Keratinocyte (primary cell): ENCODE data around the gene CASK.

Experiments used
- EZH2 ChIP-seq: IDR thresholded peaks from one replicate; pipeline ENCODE4 v1.6.1; 2012; ENCODE audit warnings: inconsistent platforms, mild to moderate bottlenecking, low read length, moderate library complexity
- TF ChIP-seq, protein P1 (sequence below), 3 experiments: IDR thresholded peaks in 1 of 3; conservative IDR thresholded peaks in 1 of 3; optimal IDR thresholded peaks in 1 of 3; 2 replicates in 2 of 3; 3 replicates in 1 of 3; pipeline versions ENCODE3 to v1.5.1; 2011; ENCODE audit warnings: low read length in 3 of 3, mild to moderate bottlenecking in 3 of 3, moderate library complexity in 2 of 3, control low read depth in 1 of 3, inconsistent platforms in 1 of 3; ENCODE audit not compliant: insufficient read depth in 2 of 3; ENCODE audit errors: extremely low read depth in 1 of 3

DNA sequence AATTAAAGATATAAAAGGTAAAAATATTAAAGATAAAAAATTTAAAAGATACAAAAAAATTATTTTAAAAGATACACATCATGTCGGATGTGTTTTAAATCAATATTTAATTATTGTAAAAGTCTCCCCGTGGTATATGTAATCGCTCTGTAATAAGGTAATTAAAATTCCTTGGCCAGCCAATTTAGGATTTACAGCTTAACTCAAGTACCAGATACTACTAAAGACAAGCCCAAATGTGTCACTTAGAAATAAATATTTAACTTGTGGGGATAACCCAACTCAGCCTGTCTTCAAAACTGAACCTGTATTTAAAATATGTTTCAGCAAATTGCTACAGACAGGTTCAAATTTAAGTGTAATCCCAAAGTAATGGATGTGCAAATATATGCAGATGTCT, 143.4 kb downstream of the CASK start:
- TF ChIP-seq, protein P1, sequence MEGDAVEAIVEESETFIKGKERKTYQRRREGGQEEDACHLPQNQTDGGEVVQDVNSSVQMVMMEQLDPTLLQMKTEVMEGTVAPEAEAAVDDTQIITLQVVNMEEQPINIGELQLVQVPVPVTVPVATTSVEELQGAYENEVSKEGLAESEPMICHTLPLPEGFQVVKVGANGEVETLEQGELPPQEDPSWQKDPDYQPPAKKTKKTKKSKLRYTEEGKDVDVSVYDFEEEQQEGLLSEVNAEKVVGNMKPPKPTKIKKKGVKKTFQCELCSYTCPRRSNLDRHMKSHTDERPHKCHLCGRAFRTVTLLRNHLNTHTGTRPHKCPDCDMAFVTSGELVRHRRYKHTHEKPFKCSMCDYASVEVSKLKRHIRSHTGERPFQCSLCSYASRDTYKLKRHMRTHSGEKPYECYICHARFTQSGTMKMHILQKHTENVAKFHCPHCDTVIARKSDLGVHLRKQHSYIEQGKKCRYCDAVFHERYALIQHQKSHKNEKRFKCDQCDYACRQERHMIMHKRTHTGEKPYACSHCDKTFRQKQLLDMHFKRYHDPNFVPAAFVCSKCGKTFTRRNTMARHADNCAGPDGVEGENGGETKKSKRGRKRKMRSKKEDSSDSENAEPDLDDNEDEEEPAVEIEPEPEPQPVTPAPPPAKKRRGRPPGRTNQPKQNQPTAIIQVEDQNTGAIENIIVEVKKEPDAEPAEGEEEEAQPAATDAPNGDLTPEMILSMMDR (optimal IDR thresholded peaks at IDR 0.05 in 1 of 3, IDR thresholded peaks at IDR 0.05 in 1 of 3, conservative IDR thresholded peaks at IDR 0.05 in 1 of 3; ENCODE audit: extremely low read depth in 1 of 3, insufficient read depth in 2 of 3, low read length in 3 of 3), result no peak
- TF ChIP-seq EZH2, result no peak
